Body of pancreas (tissue), 4 donors: ENCODE data around the gene ERCC6.

ENCODE experiments used
- POLR2A ChIP-seq, 3 donors: fragments of 450-650 bp; IDR thresholded peaks; one replicate each; pipeline ENCODE4 v1.6.1; 2016; ENCODE audit warnings: antibody characterized with exemption in 3 of 3, mild to moderate bottlenecking in 2 of 3
- TF ChIP-seq, protein P1 (sequence below), 7 experiments: fragments of 450-650 bp in 4 of 7; fragments of 200-600 bp in 3 of 7; sonication (generic) in 3 of 7; IDR thresholded peaks; one replicate each; pipeline ENCODE4 v1.5.1; 2016 to 2019; ENCODE audit warnings: antibody characterized with exemption in 7 of 7

DNA sequence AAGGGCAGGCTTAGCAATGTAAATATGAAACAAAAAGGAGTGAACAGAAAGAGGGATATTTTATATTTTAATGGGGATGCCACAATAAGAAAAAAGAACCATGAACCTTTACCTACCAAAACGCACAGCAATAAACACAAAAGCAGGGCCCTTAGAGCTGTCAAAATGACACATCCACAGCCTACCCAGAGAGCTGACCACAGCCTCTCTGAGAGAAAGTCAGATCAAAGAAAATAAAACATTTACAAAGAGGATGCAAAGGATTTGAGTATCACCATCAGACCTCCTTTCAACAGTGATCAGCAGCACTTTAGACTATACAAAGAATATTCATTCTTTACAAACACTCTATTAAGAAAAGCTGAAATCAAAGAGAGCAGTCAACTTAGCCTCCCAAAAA is 52.9 kb downstream of the ERCC6 start:
- TF ChIP-seq, protein P1, sequence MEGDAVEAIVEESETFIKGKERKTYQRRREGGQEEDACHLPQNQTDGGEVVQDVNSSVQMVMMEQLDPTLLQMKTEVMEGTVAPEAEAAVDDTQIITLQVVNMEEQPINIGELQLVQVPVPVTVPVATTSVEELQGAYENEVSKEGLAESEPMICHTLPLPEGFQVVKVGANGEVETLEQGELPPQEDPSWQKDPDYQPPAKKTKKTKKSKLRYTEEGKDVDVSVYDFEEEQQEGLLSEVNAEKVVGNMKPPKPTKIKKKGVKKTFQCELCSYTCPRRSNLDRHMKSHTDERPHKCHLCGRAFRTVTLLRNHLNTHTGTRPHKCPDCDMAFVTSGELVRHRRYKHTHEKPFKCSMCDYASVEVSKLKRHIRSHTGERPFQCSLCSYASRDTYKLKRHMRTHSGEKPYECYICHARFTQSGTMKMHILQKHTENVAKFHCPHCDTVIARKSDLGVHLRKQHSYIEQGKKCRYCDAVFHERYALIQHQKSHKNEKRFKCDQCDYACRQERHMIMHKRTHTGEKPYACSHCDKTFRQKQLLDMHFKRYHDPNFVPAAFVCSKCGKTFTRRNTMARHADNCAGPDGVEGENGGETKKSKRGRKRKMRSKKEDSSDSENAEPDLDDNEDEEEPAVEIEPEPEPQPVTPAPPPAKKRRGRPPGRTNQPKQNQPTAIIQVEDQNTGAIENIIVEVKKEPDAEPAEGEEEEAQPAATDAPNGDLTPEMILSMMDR (IDR thresholded peaks at IDR 0.05): no peak
- no peak for TF ChIP-seq POLR2A (IDR thresholded peaks at IDR 0.05)
